ENCODE measurements around the gene PCGF1. TPM values are rescaled to one million over a fixed set of nuclear protein-coding genes. Genes with fewer than 3 reads are reported as not detected.
A peak's percentile ranks its signal among the peaks of the same experiment; 100 is the strongest.

PCGF1 gene
- total and polyA plus RNA-seq, 2 of the 8 experiments (the other 6 are each of a cell fraction or from before 2014, with no cell fraction given) = 10.0 to 23.7 TPM

DNA sequence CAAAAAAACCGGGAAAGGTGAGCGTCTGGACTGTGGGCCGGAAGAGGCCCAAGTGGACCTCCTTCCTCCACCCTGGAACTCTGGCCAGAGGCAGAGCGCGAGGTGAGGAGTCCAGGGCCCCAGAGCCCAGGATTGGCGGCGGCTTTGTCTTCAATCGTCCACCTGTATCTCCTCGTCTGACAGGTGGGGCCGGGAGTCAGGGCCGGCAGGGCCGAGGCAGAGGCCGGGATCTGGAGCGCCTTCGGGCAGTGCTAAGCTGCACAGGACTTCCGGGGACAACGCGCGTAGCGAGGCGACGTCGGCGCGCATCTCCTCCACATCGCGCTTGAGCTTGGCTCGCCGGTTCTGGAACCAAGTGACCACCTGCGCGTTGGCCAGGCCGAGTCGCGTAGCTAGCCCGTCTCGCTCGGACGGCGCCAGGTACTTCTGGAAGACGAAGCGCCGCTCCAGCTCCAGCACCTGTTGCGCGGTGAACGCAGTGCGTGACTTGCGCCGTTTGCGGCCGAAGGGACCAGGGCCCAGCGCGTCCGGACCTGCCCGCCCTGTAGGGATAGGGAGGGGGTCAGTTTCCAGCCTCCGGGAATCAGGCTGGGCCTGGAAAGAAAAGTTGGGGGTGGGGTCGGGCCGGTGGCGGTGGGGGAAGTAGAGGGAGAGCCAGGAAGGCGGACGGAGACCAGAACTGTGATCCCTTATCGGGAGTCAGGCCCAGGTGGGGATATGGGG is 9.6 kb downstream of the PCGF1 start (continued):
- TF ChIP-seq, protein P1, sequence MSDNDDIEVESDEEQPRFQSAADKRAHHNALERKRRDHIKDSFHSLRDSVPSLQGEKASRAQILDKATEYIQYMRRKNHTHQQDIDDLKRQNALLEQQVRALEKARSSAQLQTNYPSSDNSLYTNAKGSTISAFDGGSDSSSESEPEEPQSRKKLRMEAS (IDR thresholded peaks at IDR 0.05) = peak; percentile 53; the same call in 1 of the 2 replicates
- peak; percentile 1 for TF ChIP-seq EZH2 (IDR thresholded peaks at IDR 0.05; ENCODE audit: low read depth, low read length, severe bottlenecking)
- no peak for TF ChIP-seq RXRA (IDR thresholded peaks at IDR 0.05; ENCODE audit: insufficient read depth, low read depth, low read length)
- peak; percentile 77 for TF ChIP-seq SUZ12 (IDR thresholded peaks at IDR 0.05; ENCODE audit: low read length)
- peak; percentile 63 for TF ChIP-seq RNF2 (IDR thresholded peaks at IDR 0.05; ENCODE audit: borderline replicate concordance, low read depth, low read length, missing control alignments, poor library complexity, severe bottlenecking)
- TF ChIP-seq, protein P2, sequence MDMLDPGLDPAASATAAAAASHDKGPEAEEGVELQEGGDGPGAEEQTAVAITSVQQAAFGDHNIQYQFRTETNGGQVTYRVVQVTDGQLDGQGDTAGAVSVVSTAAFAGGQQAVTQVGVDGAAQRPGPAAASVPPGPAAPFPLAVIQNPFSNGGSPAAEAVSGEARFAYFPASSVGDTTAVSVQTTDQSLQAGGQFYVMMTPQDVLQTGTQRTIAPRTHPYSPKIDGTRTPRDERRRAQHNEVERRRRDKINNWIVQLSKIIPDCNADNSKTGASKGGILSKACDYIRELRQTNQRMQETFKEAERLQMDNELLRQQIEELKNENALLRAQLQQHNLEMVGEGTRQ (IDR thresholded peaks at IDR 0.05; ENCODE audit: low read length) = no peak
- TF ChIP-seq JUND (IDR thresholded peaks at IDR 0.05; ENCODE audit: low read length) = no peak
- no peak for TF ChIP-seq SP2 (IDR thresholded peaks at IDR 0.05; ENCODE audit: low read length)
- no peak for TF ChIP-seq TCF12 (IDR thresholded peaks at IDR 0.05; ENCODE audit: low read depth, low read length)
- peak; percentile 30; the same call in 1 of the 2 replicates for TF ChIP-seq TAF1 (IDR thresholded peaks at IDR 0.05; ENCODE audit: low read depth, low read length)
- TF ChIP-seq POU5F1 (IDR thresholded peaks at IDR 0.05; ENCODE audit: low read depth, low read length) = no peak
